Activated CD8-positive, alpha-beta T cell treated with anti-CD3 and anti-CD28 coated beads, Interleukin-2, amount 10 ng/mL, durations not matched to agents 7 days and 5 days (primary cell): ENCODE results near the gene OSBPL1A. TPM values are rescaled to one million over a fixed set of nuclear protein-coding genes. Genes with fewer than 3 reads are reported as not detected.
A peak's percentile ranks its signal among the peaks of the same experiment; 100 is the strongest.

Source experiments
- ATAC-seq: fragments of 150-1000 bp; cut with Tn5 transposase; one replicate; pipeline ENCODE4 v1.10.0; 2021; ENCODE audit warnings: moderate library complexity
- CTCF ChIA-PET: fragments of 350-600 bp; sonication (Branson Sonifier 250); formaldehyde crosslinking; loops from one replicate; lab custom pipeline; 2021; ENCODE audit warnings: antibody characterized with exemption; lab: Charles Lee
- POLR2A ChIA-PET: fragments of 350-600 bp; sonication (Branson Sonifier 250); formaldehyde crosslinking; loops from one replicate; lab custom pipeline; 2021; ENCODE audit warnings: antibody characterized with exemption; lab: Charles Lee
- DNase-seq: peaks from one replicate; pipeline ENCODE4 v3.0.0-alpha.2; 2020
- H3K27ac Mint-ChIP-seq: one replicate; pipeline ENCODE4 v1.8.0; 2021; ENCODE audit warnings: mild to moderate bottlenecking, mixed read lengths
- H3K27me3 Mint-ChIP-seq: one replicate; pipeline ENCODE4 v1.8.0; 2021; ENCODE audit warnings: low read depth, mixed read lengths
- H3K36me3 Mint-ChIP-seq: one replicate; pipeline ENCODE4 v1.8.0; 2021; ENCODE audit warnings: low read depth, mixed read lengths
- H3K4me1 Mint-ChIP-seq: one replicate; pipeline ENCODE4 v1.8.0; 2021; ENCODE audit warnings: low read depth, mixed read lengths
- H3K4me3 Mint-ChIP-seq: one replicate; pipeline ENCODE4 v1.8.0; 2021; ENCODE audit warnings: mild to moderate bottlenecking, mixed read lengths
- H3K9me3 Mint-ChIP-seq: one replicate; pipeline ENCODE4 v1.8.0; 2022; ENCODE audit warnings: mixed read lengths; ENCODE audit not compliant: insufficient read depth
- total RNA-seq, 2 experiments: library from RNA; stranded (reverse); gene quantifications; one replicate each; pipeline ENCODE4 v1.2.3, GENCODE V29; 2021

OSBPL1A gene
- total RNA-seq, 2 experiments from 2014 or later = 0.58 to 0.99 TPM

- peaks cover 60% of the 10 kb centered on the region for H3K36me3 Mint-ChIP-seq
Measured at GRCh38 chr18:24130494-24130893, 267.1 kb downstream of the OSBPL1A start.

GRCh38 chr18:24128700-24129099, 268.9 kb downstream of the OSBPL1A start:
- no peak overlapping the region for H3K4me3 Mint-ChIP-seq
- DNase-seq (no peak), ATAC-seq (no peak)
- peak overlapping the region; percentile 4 for H3K27ac Mint-ChIP-seq
- H3K36me3 Mint-ChIP-seq = peaks cover 63% of the 10 kb centered on the region
- ChIA-PET POLR2A (no interaction called here), CTCF (no interaction called here)
- H3K4me1 Mint-ChIP-seq = no peaks in the 10 kb centered on the region
- no peaks in the 10 kb centered on the region for H3K9me3 Mint-ChIP-seq
- H3K27me3 Mint-ChIP-seq = no peaks in the 10 kb centered on the region

More at GRCh38 chr18:24130494-24130893, 267.1 kb downstream of the OSBPL1A start:
- H3K4me1 Mint-ChIP-seq = no peaks in the 10 kb centered on the region
- H3K9me3 Mint-ChIP-seq = no peaks in the 10 kb centered on the region
- DNase-seq = no peak
- H3K27me3 Mint-ChIP-seq = no peaks in the 10 kb centered on the region
- H3K27ac Mint-ChIP-seq = no peak overlapping the region
- ChIA-PET POLR2A (no interaction called here), CTCF (no interaction called here)
- no peak for ATAC-seq
- no peak overlapping the region for H3K4me3 Mint-ChIP-seq

- H3K9me3 Mint-ChIP-seq = no peaks in the 10 kb centered on the region
- peaks cover 60% of the 10 kb centered on the region for H3K36me3 Mint-ChIP-seq
- DNase-seq (no peak), ATAC-seq (no peak)
- H3K4me3 Mint-ChIP-seq = no peak overlapping the region
- H3K27ac Mint-ChIP-seq = no peak overlapping the region
- no peaks in the 10 kb centered on the region for H3K27me3 Mint-ChIP-seq
- POLR2A ChIA-PET = no interaction called here
- CTCF ChIA-PET = interaction anchor here (0.6 kb wide), 1 partner anchor 8 kb away, joined by 3 read pairs; no protein-coding TSS in a partner anchor
- no peaks in the 10 kb centered on the region for H3K4me1 Mint-ChIP-seq
Measured at GRCh38 chr18:24127735-24128134, 269.9 kb downstream of the OSBPL1A start.

- Mint-ChIP-seq H3K36me3 (peaks cover 59% of the 10 kb centered on the region), H3K9me3 (no peaks in the 10 kb centered on the region), H3K27me3 (no peaks in the 10 kb centered on the region), H3K4me3 (no peak overlapping the region), H3K27ac (no peak overlapping the region), H3K4me1 (no peaks in the 10 kb centered on the region)
- DNase-seq (no peak), ATAC-seq (no peak)
- CTCF ChIA-PET = no interaction called here
- POLR2A ChIA-PET = no interaction called here
Measured at GRCh38 chr18:24126155-24126961, 271.3 kb downstream of the OSBPL1A start.

GRCh38 chr18:24121625-24122024, 276.0 kb downstream of the OSBPL1A start:
- ChIA-PET CTCF (no interaction called here), POLR2A (no interaction called here)
- Mint-ChIP-seq H3K27ac (no peak overlapping the region), H3K4me1 (peaks cover 4% of the 10 kb centered on the region), H3K9me3 (no peaks in the 10 kb centered on the region), H3K27me3 (no peaks in the 10 kb centered on the region), H3K4me3 (no peak overlapping the region), H3K36me3 (peaks cover 61% of the 10 kb centered on the region)
- DNase-seq (no peak), ATAC-seq (no peak)

- ChIA-PET POLR2A (no interaction called here), CTCF (interaction anchor here (1.3 to 1.7 kb wide), 2 partner anchors 202 to 293 kb away, joined by 4 to 13 read pairs; no protein-coding TSS in a partner anchor)
- Mint-ChIP-seq H3K4me3 (no peak overlapping the region), H3K36me3 (peaks cover 65% of the 10 kb centered on the region), H3K27me3 (no peaks in the 10 kb centered on the region), H3K4me1 (peaks cover 10% of the 10 kb centered on the region), H3K27ac (no peak overlapping the region), H3K9me3 (no peaks in the 10 kb centered on the region)
- ATAC-seq (no peak), DNase-seq (no peak)
Measured at GRCh38 chr18:24120676-24121075, 276.9 kb downstream of the OSBPL1A start.

GRCh38 chr18:24118750-24119577, 278.7 kb downstream of the OSBPL1A start:
- Mint-ChIP-seq H3K9me3 (no peaks in the 10 kb centered on the region), H3K4me1 (peaks cover 27% of the 10 kb centered on the region), H3K27ac (no peak overlapping the region), H3K4me3 (no peak overlapping the region), H3K36me3 (peaks cover 70% of the 10 kb centered on the region), H3K27me3 (no peaks in the 10 kb centered on the region)
- peak; percentile 87 for DNase-seq
- peak; percentile 71 for ATAC-seq
- ChIA-PET CTCF (interaction anchor here (0.9 to 1.7 kb wide), 9 partner anchors 18 to 497 kb away, joined by 3 to 13 read pairs (median 4); no protein-coding TSS in a partner anchor), POLR2A (no interaction called here)

- CTCF ChIA-PET = interaction anchor here (3.4 kb wide), 1 partner anchor 197 kb away, joined by 17 read pairs; no protein-coding TSS in a partner anchor
- POLR2A ChIA-PET = no interaction called here
- no peak overlapping the region for H3K4me3 Mint-ChIP-seq
- H3K9me3 Mint-ChIP-seq = no peaks in the 10 kb centered on the region
- peaks cover 61% of the 10 kb centered on the region for H3K36me3 Mint-ChIP-seq
- peaks cover 31% of the 10 kb centered on the region for H3K4me1 Mint-ChIP-seq
- peak overlapping the region; percentile 24 for H3K27ac Mint-ChIP-seq
- peak; percentile 45 for ATAC-seq
- H3K27me3 Mint-ChIP-seq = no peaks in the 10 kb centered on the region
- no peak for DNase-seq
Measured at GRCh38 chr18:24115628-24116027, 282.0 kb downstream of the OSBPL1A start.

- no peak overlapping the region for H3K4me3 Mint-ChIP-seq
- peak; percentile 36 for DNase-seq
- ChIA-PET CTCF (interaction anchor here (0.7 to 3.4 kb wide), 4 partner anchors 10 to 196 kb away, joined by 3 to 17 read pairs (median 4); no protein-coding TSS in a partner anchor), POLR2A (interaction anchor here (1.3 kb wide), 1 partner anchor 9 kb away, joined by 4 read pairs; no protein-coding TSS in a partner anchor)
- H3K27me3 Mint-ChIP-seq = no peaks in the 10 kb centered on the region
- peak; percentile 51 for ATAC-seq
- H3K27ac Mint-ChIP-seq = peak overlapping the region; percentile 24
- peaks cover 56% of the 10 kb centered on the region for H3K36me3 Mint-ChIP-seq
- no peaks in the 10 kb centered on the region for H3K9me3 Mint-ChIP-seq
- peaks cover 31% of the 10 kb centered on the region for H3K4me1 Mint-ChIP-seq
Measured at GRCh38 chr18:24114924-24115549, 282.6 kb downstream of the OSBPL1A start.

GRCh38 chr18:24112874-24113615, 284.6 kb downstream of the OSBPL1A start:
- ChIA-PET POLR2A (no interaction called here), CTCF (interaction anchor here (0.9 to 3.4 kb wide), 2 partner anchors 18 to 194 kb away, joined by 3 to 17 read pairs; no protein-coding TSS in a partner anchor)
- ATAC-seq (no peak), DNase-seq (no peak)
- peaks cover 27% of the 10 kb centered on the region for H3K4me1 Mint-ChIP-seq
- no peaks in the 10 kb centered on the region for H3K27me3 Mint-ChIP-seq
- H3K9me3 Mint-ChIP-seq = no peaks in the 10 kb centered on the region
- no peak overlapping the region for H3K4me3 Mint-ChIP-seq
- H3K27ac Mint-ChIP-seq = no peak overlapping the region
- peaks cover 44% of the 10 kb centered on the region for H3K36me3 Mint-ChIP-seq
